ENCODE results near the gene SMIM21.
A peak's percentile ranks its signal among the peaks of the same experiment; 100 is the strongest.

Gene SMIM21

DNA sequence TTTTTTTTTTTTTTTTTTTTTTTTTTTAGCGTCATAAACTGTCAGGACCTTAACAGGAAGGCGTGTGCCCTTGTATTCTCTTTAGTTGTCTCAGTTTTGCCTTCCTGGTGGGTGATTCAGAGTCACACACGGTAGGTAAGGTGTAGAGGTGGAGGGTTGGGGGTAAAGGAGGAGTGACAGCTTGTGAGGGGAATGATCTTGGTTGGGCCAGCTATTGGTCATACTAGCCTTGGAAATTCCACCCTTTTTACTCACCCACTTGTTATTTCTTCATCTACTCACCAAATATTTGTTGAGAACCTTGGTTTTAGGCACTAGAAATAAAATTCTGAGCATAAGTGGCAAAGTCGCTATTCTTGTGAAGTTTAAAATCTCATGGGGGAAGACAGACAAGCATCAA, 22.2 kb downstream of the SMIM21 start:
- peak; percentile 22 for DNase-seq (ENCODE audit: low read depth)
- TF ChIP-seq, protein P1, sequence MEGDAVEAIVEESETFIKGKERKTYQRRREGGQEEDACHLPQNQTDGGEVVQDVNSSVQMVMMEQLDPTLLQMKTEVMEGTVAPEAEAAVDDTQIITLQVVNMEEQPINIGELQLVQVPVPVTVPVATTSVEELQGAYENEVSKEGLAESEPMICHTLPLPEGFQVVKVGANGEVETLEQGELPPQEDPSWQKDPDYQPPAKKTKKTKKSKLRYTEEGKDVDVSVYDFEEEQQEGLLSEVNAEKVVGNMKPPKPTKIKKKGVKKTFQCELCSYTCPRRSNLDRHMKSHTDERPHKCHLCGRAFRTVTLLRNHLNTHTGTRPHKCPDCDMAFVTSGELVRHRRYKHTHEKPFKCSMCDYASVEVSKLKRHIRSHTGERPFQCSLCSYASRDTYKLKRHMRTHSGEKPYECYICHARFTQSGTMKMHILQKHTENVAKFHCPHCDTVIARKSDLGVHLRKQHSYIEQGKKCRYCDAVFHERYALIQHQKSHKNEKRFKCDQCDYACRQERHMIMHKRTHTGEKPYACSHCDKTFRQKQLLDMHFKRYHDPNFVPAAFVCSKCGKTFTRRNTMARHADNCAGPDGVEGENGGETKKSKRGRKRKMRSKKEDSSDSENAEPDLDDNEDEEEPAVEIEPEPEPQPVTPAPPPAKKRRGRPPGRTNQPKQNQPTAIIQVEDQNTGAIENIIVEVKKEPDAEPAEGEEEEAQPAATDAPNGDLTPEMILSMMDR (conservative IDR thresholded peaks at IDR 0.05; ENCODE audit: control insufficient read depth, insufficient read depth, low read depth, low read length), result no peak
- H3K4me3 ChIP-seq (ENCODE audit: control insufficient read depth, low read depth, low read length), result no peak overlapping the region

DNA sequence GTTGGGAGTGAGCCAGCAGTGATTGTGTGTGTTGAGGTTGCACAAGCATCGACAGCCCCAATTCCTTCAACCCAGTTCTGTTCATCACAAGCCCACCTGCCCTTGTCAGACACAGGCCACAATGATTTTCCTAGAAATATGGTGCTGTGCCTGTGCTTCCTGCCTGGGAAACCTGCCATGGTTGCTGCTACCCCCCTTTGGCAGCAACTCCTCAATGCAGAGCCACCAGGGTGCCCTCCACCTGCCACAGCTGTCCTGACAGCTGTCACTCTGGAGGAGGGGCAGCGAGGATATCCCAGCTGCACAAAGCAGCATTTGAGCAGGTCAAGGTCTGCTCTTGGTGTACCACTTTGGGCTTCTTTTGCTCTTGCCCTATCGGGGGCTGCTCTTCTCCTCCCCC, 27.1 kb downstream of the SMIM21 start:
- DNase-seq (ENCODE audit: low read depth), result no peak
- TF ChIP-seq, protein P1 (conservative IDR thresholded peaks at IDR 0.05; ENCODE audit: control insufficient read depth, insufficient read depth, low read depth, low read length), result no peak
- H3K4me3 ChIP-seq (ENCODE audit: control insufficient read depth, low read depth, low read length), result no peak overlapping the region

DNA sequence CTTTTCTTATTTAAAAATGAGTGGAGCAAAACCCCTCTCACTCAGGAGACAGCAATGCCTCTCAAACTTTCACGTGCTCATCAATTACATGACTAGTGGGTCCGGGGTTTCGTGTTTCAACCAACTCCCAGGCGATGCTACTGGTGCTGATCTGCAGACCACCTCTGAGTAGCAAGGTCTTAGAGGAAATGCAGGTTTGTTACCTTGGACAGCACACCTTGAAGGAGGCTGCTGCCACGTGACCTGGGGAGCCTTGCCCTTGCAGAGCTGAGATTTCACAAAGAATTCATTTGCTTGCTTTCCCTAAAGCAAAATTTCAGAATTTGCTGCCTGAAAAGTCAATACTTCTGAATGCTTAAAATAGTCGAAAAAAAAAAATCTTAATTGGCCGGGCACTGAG, 32.4 kb downstream of the SMIM21 start:
- TF ChIP-seq, protein P1 (conservative IDR thresholded peaks at IDR 0.05; ENCODE audit: control insufficient read depth, insufficient read depth, low read depth, low read length), result no peak
- DNase-seq (ENCODE audit: low read depth), result no peak
- H3K4me3 ChIP-seq (ENCODE audit: control insufficient read depth, low read depth, low read length), result no peak overlapping the region

DNA sequence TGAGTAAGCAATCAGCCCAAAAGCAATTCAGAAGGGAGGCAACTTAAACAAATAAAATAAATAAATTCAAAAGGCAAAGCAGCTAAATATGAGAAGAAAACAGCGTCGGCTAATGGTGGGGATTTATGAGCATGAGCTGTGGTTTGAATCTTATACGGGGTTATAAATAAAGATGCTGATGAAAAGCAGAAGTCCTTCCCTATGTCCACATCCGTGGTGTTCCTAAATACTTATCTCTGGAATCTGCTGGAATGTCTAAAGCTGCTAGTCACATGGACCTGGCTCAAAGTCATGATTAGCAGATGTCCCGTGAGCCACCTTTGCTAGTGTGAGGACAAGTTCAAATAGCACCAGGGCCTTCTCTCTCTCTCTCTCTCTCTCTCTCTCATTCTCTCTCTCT, 33.8 kb downstream of the SMIM21 start:
- peak; percentile 40 for DNase-seq (ENCODE audit: low read depth)
- TF ChIP-seq, protein P1 (conservative IDR thresholded peaks at IDR 0.05; ENCODE audit: control insufficient read depth, insufficient read depth, low read depth, low read length), result no peak
- H3K4me3 ChIP-seq (ENCODE audit: control insufficient read depth, low read depth, low read length), result no peak overlapping the region

DNA sequence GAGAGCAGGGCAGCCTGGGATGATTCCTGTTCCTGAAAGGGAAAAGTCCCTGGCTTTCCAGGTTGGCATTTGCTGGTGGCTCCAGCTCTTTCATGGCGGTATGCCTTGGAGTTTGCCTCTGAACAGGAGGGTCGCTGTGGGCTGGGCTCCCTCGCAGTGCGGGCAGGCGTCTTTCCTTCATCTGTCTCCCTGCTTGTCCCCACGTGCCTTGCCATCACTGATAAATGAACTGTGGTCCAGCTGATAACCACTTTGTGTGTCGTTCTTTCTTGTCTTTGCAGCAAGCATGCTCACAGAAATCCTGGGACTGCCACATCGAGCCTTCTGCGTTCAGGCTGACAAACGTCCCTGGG, 35.3 kb downstream of the SMIM21 start:
- DNase-seq (ENCODE audit: low read depth), result no peak
- TF ChIP-seq, protein P1 (conservative IDR thresholded peaks at IDR 0.05; ENCODE audit: control insufficient read depth, insufficient read depth, low read depth, low read length), result no peak

DNA sequence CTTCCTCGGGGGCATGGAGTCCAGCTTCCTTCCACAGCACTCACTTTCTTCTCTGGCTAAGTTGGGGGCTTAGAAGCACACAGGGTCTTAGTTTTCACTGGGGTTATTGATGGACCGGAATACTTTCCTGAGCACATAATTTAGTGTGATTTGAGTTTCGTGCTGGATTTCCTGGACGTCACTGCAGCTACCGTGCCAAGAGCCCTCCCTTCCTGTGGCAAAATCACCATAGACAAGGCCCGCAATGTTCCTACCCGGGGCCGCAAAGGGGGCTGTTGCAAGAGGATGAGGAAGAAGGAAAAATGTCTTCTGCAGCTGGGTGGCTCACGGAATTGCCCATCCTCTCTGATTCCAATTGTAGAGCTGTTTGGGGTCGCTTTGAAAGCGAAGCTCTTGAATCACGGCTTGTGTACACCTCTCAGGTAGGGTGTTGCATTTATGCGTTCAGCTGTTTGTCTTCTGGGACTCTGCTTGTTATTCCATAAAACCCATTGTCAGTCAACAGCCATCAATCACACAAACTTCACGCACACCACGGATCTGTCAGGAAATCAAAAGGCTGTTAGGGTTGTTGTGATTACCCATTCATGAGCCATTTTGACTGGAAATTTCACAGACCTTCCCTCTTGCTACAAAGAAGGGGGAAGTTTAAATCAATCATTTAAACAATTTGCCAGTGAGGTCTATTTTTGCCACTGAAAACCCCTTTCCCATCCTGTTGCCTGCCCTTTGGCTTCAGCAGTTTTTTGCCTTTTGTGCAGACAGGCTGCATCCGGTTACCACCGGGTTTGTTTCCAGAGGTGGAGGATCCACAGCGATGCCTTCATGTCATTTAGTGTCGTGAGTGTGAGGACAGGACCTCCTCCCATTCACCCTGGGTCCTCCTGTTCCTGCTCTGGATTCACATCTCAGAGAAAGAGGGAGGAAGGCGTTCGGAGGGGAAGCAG, 36.0 kb downstream of the SMIM21 start:
- TF ChIP-seq, protein P1 (conservative IDR thresholded peaks at IDR 0.05; ENCODE audit: control insufficient read depth, insufficient read depth, low read depth, low read length), result no peak
- H3K4me3 ChIP-seq (ENCODE audit: control insufficient read depth, low read depth, low read length), result no peak overlapping the region
- no peak for DNase-seq (ENCODE audit: low read depth)

More for the DNA sequence above, 35.3 kb downstream of the SMIM21 start:
- H3K4me3 ChIP-seq (ENCODE audit: control insufficient read depth, low read depth, low read length), result no peak overlapping the region

All from fibroblast of mammary gland (primary cell).